ENCODE measurements around the gene IGSF3.

DNA sequence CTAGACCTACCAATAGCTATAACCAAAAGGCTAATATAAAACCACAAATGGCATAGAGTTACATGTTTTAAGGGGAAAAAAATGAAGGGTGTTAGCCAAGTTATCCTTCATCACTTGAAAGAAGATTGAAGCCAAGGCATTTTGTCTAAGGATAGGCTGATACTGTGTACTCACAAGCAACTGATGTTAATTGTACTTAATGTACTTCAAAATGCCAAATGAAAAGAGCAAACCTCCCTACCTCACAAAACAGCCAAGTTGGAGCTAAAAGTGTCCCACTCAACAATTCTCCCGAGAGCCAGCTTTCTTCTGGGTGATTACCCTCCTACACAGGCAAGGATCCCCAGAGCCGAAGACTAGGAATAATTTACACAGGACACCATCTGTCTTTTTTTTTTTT lies 4.4 kb upstream of the IGSF3 start:
- TF ChIP-seq EZH2 (IDR thresholded peaks at IDR 0.05) (no peak), FOXP2 (optimal IDR thresholded peaks at IDR 0.05; ENCODE audit: control extremely low read depth, extremely low read length, insufficient read depth) (no peak)
